Left cardiac atrium (tissue), 4 donors: ENCODE measurements around the gene TBXAS1. TPM values are rescaled to one million over a fixed set of nuclear protein-coding genes. Genes with fewer than 3 reads are reported as not detected.
"Not testable (repeated sequence)": the region's sequence is repeated elsewhere in the genome, so short reads cannot be mapped to it uniquely, and the experiment has no call there.

Experiments
- ATAC-seq, 2 donors: fragments of 200-7000 bp; cut with Tn5 transposase; one replicate each; pipeline ENCODE4 v1.9.1; 2020; ENCODE audit warnings: mild to moderate bottlenecking in 2 of 2, moderate library complexity in 2 of 2
- DNase-seq: peaks from one replicate; pipeline ENCODE4 v3.0.0-alpha.2; 2020
- intact Hi-C, 2 donors: fragments of 100-400 bp; cut with DNase I; formaldehyde crosslinking; loops; one replicate each; pipeline versions ENCODE4 v1.14.1 to v1.15.1; 2022 to 2023
- total RNA-seq, 2 donors: library from RNA; stranded (reverse); fragmentation: NEBNext Ultra II Directional; extraction: Animal tissue kit (Norgen Biotek cat#: 25700); gene quantifications; one replicate each; pipeline ENCODE4 v1.2.1, GENCODE V29; 2021
- donor health status: DM: no; HTN: yes; CAD: no.
- donor health status: DM: no; HTN: yes; CAD: no; lungs with severe emphysema.
- donor health status: DM: yes; HTN: yes; CAD: no.
- donor health status: Dilated cardiomyopathy.

The TBXAS1 gene
- total RNA-seq, 2 donors from 2014 or later, result 10.0 to 11.3 TPM

GRCh38 chr7:139822855-139823254 is 6.2 kb upstream of the TBXAS1 start:
- ATAC-seq (no peak), DNase-seq (no peak)
- intact Hi-C loops, result no loop called here

GRCh38 chr7:139823959-139824521 is 5.0 kb upstream of the TBXAS1 start:
- intact Hi-C loops, result no loop called here
- no peak for ATAC-seq
- no peak for DNase-seq

GRCh38 chr7:139825666-139826290 is 3.3 kb upstream of the TBXAS1 start:
- intact Hi-C loops, result no loop called here
- DNase-seq, result no peak
- ATAC-seq, result no peak

- ATAC-seq (no peak), DNase-seq (no peak)
- intact Hi-C loops, result no loop called here
These were observed 2.0 kb upstream of the TBXAS1 start for GRCh38 chr7:139827042-139827441.

- intact Hi-C loops, result no loop called here
- ATAC-seq, result no peak
These were observed 618 bp upstream of the TBXAS1 start for GRCh38 chr7:139828446-139828845.

GRCh38 chr7:139829775-139830117 is 682 bp downstream of the TBXAS1 start:
- ATAC-seq (no peak), DNase-seq (no peak)
- intact Hi-C loops, result no loop called here

More at GRCh38 chr7:139828446-139828845, 618 bp upstream of the TBXAS1 start:
- DNase-seq, result no peak

- ATAC-seq (peak in 1 of 2 donors; percentile 46), DNase-seq (no peak)
- intact Hi-C loops, result no loop called here
These were observed 1.2 kb downstream of the TBXAS1 start for GRCh38 chr7:139830292-139830691.

- ATAC-seq (peak in 1 of 2 donors; percentile 45), DNase-seq (no peak)
- intact Hi-C loops, result no loop called here
These were observed 1.9 kb downstream of the TBXAS1 start for GRCh38 chr7:139830782-139831501.

- ATAC-seq, DNase-seq, intact Hi-C loops: not testable (repeated sequence)
These were observed 6.8 kb downstream of the TBXAS1 start for GRCh38 chr7:139835848-139836247.

GRCh38 chr7:139837291-139837690 is 8.2 kb downstream of the TBXAS1 start:
- intact Hi-C loops, DNase-seq, ATAC-seq: not testable (repeated sequence)

GRCh38 chr7:139838276-139838675 is 9.2 kb downstream of the TBXAS1 start:
- ATAC-seq (no peak), DNase-seq (no peak)
- intact Hi-C loops, result no loop called here

- ATAC-seq (no peak), DNase-seq (no peak)
- intact Hi-C loops, result no loop called here
These were observed 9.8 kb downstream of the TBXAS1 start for GRCh38 chr7:139838876-139839275.

- intact Hi-C loops, result no loop called here
These were observed 11.7 kb downstream of the TBXAS1 start for GRCh38 chr7:139840776-139841175.

GRCh38 chr7:139842401-139843210 is 13.5 kb downstream of the TBXAS1 start:
- DNase-seq (no peak), ATAC-seq (peak in 1 of 2 donors; percentile 24)
- intact Hi-C loops, result no loop called here

More at GRCh38 chr7:139840776-139841175, 11.7 kb downstream of the TBXAS1 start:
- no peak for DNase-seq
- ATAC-seq, result no peak

GRCh38 chr7:139843211-139843537 is 14.1 kb downstream of the TBXAS1 start:
- DNase-seq, intact Hi-C loops, ATAC-seq: not testable (repeated sequence)

GRCh38 chr7:139844779-139845442 is 15.8 kb downstream of the TBXAS1 start:
- no peak for DNase-seq
- intact Hi-C loops, result no loop called here
- ATAC-seq, result no peak

GRCh38 chr7:139845443-139845805 is 16.4 kb downstream of the TBXAS1 start:
- DNase-seq (no peak), ATAC-seq (no peak)
- intact Hi-C loops, result no loop called here

- ATAC-seq (no peak), DNase-seq (no peak)
- intact Hi-C loops, result no loop called here
These were observed 17.2 kb downstream of the TBXAS1 start for GRCh38 chr7:139846297-139846696.

GRCh38 chr7:139848274-139848673 is 19.2 kb downstream of the TBXAS1 start:
- DNase-seq (no peak), ATAC-seq (no peak)
- intact Hi-C loops, result no loop called here
